Stimulated activated CD8-positive, alpha-beta memory T cell treated with anti-CD3 and anti-CD28 coated beads, Interleukin-2, amount 100 ng/mL, for 48 hours (primary cell): ENCODE results near the gene CHST8.
"Not testable (repeated sequence)": the region's sequence is repeated elsewhere in the genome, so short reads cannot be mapped to it uniquely, and the experiment has no call there.

Source experiments
- DNase-seq, 2 donors: peaks; one replicate each; pipeline ENCODE4 v3.0.0-alpha.2; 2020; ENCODE audit warnings: low read depth in 2 of 2

CHST8 gene, protein sequence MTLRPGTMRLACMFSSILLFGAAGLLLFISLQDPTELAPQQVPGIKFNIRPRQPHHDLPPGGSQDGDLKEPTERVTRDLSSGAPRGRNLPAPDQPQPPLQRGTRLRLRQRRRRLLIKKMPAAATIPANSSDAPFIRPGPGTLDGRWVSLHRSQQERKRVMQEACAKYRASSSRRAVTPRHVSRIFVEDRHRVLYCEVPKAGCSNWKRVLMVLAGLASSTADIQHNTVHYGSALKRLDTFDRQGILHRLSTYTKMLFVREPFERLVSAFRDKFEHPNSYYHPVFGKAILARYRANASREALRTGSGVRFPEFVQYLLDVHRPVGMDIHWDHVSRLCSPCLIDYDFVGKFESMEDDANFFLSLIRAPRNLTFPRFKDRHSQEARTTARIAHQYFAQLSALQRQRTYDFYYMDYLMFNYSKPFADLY

DNA sequence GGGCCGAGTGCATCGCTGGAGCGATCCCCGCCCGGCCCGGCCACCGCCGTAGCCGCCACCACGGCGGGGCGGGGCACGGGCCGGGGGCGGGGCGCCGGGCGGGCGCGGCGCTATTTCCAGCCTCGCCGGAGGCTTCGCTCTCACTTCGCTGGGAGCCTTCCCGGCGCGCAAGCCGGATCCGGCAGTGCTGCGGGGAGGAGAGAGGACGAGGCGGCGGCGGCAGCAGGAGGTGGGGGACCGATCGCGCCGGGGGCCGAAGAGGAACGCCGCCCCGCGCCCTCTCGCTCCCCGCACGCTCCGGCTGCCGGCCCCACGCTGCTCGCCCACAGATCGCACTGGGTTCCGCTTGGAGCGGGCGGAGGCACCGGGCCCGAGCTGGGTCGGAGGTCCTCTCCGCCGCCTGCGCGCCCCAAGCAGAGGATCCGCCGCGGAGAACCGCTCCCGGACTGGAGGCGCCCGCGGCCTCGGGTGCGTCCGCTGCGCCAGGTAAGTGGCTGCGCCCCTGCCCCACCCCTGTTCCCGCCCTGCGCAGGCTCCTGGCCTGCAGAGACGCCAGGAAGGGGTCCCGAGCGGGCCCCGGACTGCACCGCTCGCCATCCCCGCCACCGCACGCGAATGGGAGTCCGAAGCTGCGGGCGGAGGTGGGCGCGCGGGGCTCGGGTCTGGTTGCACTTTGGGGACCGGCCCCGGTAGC, at the start of gene CHST8:
Gene CHST8, plus strand, starts transcription at position 143 of the 694 bp plus-strand sequence. CDS start 67,309 bp downstream, outside the sequence.
- no peak for DNase-seq

DNA sequence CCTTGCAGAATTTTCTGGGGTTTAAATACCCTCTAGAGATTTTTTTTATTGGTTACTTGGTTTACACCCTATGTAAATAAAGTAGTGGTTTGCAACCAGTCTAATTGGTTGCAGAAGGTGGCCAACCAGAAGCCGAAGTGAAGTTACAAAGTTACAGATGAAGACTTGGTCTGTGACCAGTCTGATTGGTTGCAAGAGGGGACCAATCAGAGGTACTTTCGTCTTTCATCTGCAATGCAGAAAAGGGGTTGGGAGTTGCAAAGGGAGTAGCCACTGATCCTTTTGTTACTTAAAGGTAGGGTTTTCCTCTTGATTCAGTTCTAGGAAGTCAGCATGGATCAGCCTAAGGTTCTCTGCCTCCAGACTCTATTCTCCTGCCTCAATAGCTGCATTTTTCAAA, 48.8 kb upstream of the CHST8 start:
- DNase-seq = no peak

DNA sequence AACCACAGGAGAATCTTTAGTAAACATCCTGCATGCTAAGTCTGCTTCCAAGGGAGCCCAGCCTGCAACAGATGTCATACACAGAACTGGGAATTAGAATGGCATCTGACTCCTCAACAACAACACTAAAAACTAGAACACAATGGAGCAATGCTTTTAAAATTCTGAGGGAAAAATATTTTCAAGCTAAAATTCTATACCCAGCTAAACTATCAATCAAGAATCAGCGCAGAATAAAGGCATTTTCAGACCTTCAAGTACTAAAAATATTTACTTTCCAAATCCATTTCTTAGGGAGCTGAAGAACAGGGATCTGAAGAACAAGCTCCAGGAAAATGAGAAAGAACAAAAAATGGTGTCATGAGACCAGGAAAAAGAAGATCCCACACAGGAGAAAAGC, 46.9 kb upstream of the CHST8 start:
- no peak for DNase-seq

DNA sequence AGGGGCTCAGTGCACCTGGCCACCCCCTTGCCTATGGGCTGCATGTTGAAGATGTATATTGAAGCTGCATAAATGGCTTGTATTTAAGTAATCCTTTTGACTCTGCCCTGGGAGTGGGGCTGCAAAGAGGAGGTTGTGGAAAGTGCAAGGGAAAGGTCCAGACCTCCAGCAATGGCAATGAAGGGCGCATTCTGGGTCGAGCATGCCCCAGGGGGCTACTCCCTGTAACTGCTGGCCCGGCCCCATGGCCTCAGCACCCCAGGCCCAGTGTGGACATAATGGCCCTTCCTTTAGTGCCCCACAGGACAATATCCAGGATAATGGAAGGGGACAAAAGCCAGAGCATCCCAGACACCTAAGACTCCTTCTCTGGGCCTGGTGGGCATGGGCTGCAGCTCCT, 43.1 kb upstream of the CHST8 start:
- no peak for DNase-seq

DNA sequence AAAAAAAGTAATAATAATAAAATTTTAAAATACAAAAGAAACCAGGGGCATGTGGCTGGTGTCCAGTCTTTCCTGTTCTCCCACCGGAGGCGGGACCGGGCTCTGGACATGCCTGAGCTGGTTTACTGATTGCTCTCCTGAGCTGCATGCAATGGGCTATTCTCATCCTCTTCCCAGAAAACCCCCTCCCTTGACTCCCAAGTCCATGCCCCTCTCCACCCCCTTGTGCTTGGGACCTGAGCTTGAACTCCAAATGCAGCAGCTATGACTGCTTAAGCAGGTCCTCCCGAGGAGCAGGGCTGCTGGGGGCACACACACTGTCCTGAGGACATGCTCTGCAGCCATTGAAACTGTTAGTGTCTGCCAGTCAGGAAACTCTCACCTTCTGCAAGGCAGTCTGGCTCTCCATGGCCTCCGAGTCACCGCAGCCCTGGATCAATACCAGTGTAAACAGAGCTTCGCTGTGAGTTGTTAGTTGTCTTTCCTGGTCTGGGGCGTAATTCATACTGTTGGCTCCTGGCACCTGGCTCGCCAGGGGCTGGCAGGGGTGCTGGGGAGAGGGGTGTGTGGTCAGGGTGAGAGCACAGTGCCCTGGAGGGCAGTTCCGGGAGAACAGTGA, 41.6 kb upstream of the CHST8 start:
- DNase-seq = no peak

DNA sequence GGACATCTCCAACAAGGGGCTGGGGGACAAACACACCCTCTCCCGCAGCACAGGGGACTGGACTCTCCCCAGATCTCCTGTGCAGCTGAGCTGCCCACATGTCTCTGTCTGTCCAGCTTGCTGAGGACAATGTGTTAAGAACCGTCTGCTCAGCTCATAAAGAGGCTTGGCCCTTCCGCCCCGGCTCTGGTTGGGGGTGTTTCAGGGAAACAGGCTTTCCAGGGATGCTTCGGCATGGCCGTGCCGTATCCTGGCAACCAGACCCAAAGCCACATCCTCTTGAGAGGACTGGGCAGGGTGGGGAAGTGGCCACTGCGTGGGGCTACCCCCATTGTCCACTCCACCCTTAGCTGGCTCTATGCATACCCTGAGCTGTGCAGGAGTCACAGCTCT, 41.1 kb upstream of the CHST8 start:
- DNase-seq = no peak

DNA sequence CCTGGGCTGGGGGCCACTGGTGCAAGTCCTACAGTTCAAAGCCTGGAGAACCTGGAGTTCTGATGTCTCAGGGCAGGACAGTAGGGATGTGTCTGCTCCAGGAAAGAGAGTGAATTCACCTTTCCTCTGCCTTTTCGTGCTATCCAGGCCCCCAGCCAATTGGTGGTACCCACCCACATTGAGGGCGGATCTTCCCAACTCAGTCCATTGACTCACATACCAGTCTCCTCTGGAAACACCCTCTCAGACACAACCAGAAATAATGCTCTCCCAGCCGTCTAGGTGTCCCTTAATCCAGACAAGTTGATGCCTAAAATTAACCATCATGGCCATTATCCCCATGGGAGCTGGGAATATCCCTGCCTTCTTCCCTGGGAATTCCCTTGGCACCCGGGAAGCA, 38.8 kb upstream of the CHST8 start:
- no peak for DNase-seq

DNA sequence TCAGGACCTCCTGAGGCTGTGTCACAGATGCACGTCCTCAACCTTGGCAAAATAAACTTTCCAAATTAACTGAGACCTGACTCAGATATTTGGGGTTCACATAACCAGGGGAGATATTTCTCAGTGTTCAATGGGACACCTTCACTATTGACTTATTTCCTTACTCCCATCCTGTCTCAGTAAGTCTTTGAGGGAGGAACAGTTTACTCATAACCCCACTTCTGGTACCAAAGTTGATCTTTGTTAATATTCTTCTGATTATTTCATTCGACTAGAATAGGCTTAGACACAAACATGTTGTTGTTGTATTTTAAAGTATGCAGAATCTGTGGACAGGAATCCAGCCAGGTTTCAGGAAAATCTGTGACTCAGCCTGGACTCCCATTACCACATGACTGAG, 34.6 kb upstream of the CHST8 start:
- DNase-seq = no peak

DNA sequence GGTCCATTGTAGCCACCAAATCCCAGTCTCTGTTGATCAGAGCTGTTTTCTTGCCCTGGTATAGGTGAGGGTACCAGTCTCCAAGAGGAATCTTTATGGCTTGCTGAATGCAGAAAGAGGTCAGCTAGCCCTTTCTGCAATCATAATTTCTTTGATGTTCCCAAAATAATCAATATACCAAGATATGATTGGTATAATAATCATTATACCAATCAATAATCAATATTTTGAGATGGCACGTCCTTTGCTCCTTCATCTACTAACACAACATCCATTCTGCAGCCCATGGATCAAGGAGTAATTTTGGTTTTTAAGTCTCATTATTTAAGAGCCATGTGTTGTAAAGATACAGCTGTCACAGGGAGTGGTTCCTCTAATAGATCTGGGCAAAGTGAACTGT, 31.5 kb upstream of the CHST8 start:
- DNase-seq = no peak

DNA sequence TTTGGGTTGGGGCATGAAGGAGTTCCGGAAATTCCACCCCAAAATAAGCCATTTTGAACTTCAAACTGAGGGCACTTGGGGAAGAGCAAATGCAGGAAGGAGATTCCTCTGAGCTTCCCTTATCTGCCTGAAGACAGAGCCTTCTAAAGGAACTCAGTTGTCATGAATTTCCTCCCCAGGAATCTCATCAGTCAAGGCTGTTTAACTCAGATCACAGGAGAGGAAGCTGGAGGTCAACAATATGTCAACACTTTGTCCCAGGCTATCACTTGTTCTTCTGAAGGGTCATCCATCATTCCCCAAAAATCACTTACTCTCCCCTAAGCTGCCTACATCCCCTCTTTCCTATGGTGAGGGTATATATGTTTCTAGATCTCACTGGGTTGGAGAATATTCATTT, 26.0 kb upstream of the CHST8 start:
- no peak for DNase-seq

DNA sequence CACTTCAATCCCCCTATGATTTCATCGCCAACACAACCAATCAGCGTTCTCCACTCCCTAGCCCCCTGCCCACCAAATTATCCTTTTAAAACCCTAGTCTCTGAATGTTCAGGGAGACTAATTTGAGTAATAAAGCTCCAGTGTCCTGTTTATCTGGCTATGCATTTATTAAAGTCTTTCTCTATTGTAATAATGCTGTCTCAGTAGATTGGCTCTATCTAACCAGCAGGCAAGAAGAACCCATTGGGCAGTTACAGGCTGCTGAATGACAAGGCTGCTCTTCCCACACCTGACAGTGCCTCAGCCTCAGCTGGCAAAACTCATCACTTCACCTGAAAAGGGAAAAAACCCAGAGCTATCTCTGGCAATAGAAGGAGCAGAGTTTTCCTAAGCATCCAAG, 20.2 kb upstream of the CHST8 start:
- no peak for DNase-seq

DNA sequence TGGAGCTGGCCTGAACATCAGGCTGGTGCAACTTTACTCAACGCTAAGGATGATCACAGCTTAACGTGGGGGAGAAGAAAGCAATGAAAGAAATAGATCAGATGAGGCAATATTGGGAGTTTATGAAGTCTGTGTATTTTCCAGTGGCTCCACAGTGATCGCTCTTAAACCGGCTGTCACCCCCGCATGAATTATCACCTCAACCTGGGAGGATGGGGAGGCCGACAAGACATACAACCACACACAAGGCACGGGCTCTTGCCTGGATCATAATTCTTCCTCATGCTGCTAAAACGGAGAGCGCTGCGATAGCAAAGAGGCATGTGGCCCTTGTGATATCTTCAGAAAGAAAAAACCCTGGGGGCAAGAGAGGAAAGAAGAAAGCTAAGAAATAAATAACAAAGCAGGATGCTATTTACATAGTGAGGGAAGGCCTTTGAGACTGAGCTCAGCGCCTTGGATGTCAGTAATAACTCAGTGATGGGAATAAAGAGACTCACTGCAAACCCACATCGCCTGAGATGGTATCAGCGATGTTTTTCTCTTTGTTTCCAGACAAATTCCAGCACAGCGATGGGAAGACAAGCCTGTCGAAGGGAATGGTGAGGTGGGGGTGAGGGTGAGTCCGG, 19.1 kb upstream of the CHST8 start:
- DNase-seq = no peak

DNA sequence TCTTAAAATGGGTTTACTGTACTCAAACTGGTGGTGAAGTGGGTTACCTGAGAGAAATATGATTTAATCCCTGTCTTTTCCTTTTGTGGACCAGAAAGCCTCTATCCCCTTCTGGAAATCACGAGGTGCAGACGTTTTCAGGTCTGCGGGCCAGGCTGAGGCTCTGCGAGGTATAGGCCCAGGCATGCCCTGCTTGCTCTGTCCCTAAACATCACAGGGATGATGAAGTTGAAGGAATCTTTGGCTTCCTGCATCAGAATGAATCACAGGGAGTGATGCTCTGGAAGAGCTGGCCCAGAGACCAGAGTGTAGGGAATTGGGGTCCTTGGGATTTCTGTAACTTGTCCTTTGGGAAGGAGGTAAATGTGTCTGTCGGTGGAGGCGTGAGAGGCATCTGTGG, 18.4 kb upstream of the CHST8 start:
- no peak for DNase-seq

DNA sequence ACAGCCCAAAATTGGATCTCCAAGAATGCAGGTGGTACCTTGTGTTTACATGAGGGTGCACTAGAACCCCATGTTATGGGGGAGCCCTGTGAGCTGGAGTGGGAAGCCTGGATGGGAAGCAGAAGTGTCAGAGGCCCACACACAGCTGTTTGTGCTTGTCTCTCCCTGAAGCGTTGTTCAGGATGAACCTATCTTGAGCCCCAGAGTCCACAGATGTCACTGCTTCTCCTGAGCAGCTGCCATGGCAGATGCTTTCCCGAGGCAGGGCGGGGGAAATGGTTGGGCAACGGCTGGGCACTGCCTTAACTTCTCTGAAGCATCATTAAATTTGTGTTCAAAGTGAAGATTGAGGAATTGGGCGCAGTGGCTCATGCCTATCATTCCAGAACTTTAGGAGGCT, 17.1 kb upstream of the CHST8 start:
- DNase-seq = no peak

DNA sequence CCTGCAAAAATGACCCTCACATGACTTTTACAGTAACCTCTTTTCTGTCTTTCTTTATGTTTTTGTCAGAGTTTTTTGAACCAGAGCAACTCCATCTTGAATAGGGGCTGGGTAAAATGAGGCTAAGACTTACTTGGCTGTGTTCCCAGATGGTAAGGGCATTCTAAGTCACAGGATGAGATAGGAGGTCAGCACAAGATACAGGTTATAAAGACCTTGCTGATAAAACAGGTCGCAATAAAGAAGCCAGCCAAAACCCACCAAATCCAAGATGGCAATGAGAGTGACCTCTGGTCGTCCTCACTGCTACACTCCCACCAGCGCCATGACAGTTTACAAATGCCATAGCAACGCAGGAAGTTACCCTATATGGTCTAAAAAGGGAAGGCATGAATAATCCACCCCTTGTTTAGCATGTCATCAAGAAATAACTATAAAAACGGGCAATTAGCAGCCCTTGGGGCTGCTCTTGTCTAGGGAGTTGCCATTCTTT, 15.9 kb upstream of the CHST8 start:
- not testable (repeated sequence) for DNase-seq

DNA sequence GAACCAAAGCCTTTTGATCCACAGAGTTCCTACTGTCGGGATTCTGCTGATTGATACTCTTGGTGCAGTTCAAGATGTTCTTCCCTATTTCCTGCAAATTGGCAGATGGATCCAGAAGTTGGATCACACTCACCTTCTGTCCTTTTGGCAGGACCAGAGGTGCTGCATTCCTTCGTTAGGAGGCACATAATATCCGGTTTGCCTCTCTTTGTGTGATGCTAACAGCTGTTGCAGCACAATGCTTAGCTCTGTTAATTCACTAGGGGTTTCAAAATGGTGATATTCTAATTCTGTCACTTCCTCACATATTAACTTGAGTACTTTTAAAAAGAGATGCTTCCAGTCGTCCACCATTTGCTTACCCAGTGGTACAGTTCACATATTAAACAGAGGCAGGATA, 15.2 kb upstream of the CHST8 start:
- no peak for DNase-seq

DNA sequence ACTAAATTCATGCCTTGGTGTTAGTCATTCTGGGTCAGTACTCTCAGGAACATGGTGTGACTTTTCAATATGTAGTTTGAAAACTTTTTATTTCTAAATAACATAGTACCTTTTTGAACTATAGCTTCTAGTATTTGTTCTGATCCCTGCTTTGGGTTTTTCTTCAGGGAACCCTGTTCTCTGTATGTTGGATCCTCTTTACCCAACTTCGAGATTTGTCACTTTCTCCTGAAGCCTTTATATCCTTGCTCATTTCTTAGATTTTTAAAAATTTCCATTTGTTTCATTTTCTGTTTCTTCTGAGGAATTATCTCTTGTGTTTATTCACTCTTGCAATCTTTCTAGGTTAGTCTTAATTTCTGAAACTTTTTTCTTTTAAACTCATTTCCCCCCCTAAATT, 12.4 kb upstream of the CHST8 start:
- no peak for DNase-seq

DNA sequence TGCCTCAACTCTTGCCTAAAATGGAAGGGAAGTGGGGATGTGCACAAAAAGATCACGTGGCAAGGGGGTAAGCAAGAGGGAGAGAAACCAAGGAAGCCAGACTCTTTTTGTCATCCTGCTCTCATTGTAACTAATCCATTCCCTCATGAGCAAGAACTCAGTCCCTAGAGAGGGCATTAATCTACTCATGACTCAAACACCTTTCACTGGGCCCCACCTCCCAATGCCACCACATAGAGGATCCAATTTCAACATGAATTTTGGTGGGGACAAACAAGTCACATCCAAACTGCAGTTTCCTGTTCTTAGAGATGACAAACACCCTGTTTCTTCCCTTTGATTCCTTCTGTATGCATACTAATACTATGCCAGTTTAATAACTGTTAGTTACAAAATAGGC, 11.2 kb upstream of the CHST8 start:
- no peak for DNase-seq

DNA sequence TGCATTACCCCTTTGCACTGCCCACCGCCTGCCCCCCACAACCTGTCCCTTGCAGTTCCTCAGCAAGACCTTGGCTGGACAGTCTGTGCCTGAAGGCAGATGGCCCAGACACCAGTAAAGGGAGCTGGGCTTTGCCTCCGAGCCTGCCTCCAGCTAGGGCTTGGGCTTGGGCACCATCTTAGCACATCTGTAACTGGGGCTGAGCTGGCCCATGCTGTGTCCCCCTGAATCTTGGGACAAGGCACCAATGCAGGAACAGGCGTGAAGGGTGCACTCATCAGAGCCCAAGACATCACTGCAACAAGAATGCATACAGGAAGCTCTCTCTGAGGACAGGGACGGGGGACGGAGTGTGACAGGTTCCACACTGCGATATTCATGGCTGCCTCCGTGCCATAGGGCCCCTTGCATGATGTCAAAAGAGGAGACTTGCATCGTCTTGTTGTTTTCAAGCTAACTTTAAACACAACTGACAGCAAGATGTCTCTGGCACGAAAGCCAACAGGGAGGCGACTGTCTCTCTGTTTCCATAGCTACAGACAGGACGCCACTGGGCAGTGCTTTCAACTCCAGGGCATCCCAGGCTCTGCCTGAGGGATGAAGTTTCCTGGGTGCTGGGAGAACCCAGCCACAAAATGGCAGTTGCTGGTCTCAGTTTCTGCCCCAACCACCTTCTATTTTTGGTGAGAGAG, 8.7 kb upstream of the CHST8 start:
- DNase-seq = no peak

DNA sequence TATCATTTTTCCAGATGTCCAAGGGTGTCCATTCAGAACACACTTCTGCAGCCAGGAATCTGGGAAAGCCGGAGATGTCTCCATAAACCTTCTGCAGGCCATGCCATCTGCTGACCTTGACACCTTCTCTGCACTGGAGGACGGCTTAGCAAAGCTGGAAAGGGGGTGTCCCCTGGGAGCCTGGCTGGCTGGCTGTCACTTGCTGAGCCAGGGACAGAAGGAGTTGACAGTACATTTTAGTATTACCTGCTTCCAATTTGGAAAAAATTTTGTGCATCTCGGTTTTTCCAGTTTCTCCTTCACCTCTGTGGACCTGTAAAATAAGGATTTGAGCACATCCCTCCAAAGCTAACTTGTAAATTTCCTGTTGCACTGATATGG, 8.1 kb upstream of the CHST8 start:
- DNase-seq = no peak

DNA sequence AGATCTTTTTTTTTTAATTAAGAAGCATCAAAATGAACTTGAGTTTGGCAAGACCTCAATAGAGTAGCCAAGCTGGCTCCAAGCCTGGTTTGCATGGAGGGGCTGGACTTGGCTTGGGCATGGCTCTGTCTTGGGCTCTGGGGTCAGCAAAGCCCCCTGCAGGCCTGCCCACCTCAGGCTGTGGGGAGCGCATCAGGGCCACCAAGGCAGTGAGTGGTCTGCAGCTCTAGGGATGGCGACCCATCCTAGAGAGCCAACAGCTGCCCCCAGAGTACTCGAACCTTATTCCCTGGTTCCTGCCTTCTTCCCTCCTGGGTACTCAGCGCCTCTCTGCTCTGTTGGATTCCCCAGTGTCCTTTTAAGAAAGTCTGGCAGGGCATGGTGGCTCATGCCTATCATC, 5.4 kb upstream of the CHST8 start:
- no peak for DNase-seq

DNA sequence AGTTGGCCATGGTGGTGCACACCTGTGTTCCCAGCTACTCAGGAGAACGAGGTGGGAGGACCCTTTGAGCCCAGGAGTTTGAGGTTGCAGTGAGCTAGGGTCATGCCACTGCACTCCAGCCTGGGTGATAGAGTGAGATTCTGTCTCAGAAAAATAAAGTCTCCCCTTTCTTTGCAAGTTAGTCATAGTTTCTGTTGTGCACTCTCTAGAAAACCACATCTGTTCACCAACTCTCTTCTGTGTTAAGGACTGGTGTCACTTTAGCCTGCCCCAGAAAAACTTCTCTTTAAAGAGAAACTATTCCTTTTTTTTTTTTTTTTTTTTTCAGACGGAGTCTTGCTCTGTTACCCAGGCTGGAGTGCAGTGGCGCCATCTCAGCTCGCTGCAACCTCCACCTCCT, 4.9 kb upstream of the CHST8 start:
- DNase-seq = no peak
